Neural progenitor cell (in vitro differentiated cells): ENCODE data around the gene CD1E. TPM values are rescaled to one million over a fixed set of nuclear protein-coding genes. Genes with fewer than 3 reads are reported as not detected.

Source experiments
- DNase-seq: peaks from one replicate; pipeline ENCODE4 v3.0.0-alpha.2; 2016; ENCODE audit warnings: low spot score
- H2AFZ ChIP-seq: fragments of 200-600 bp; sonication (generic); replicated peaks from 2 replicates; pipeline ENCODE4 v1.6.1; 2016; ENCODE audit warnings: antibody characterized with exemption
- H3F3A ChIP-seq: fragments of 200-600 bp; sonication (generic); 2 replicates; pipeline ENCODE4 v1.6.1; 2016; ENCODE audit warnings: antibody characterized with exemption, low read depth
- H3K27ac ChIP-seq: fragments of 200-600 bp; sonication (generic); 2 replicates; pipeline ENCODE4 v1.5.1; 2016; ENCODE audit warnings: mild to moderate bottlenecking
- H3K27me3 ChIP-seq: fragments of 200-600 bp; sonication (generic); 2 replicates; pipeline ENCODE4 v1.6.1; 2016; ENCODE audit warnings: mild to moderate bottlenecking, moderate library complexity
- H3K36me3 ChIP-seq: fragments of 200-600 bp; sonication (generic); 2 replicates; pipeline ENCODE4 v1.5.1; 2016
- H3K4me1 ChIP-seq: fragments of 200-600 bp; sonication (generic); 2 replicates; pipeline ENCODE4 v1.6.1; 2016; ENCODE audit warnings: mixed run types
- H3K4me2 ChIP-seq: fragments of 200-600 bp; sonication (generic); 2 replicates; pipeline ENCODE4 v1.6.1; 2016
- H3K4me3 ChIP-seq: fragments of 200-600 bp; sonication (generic); 2 replicates; pipeline ENCODE4 v1.5.1; 2016
- H3K79me2 ChIP-seq: fragments of 200-600 bp; sonication (generic); 2 replicates; pipeline ENCODE4 v1.6.1; 2016; ENCODE audit warnings: low read depth
- H3K9ac ChIP-seq: fragments of 200-600 bp; sonication (generic); 2 replicates; pipeline ENCODE4 v1.6.1; 2016
- H3K9me3 ChIP-seq: fragments of 200-600 bp; sonication (generic); 2 replicates; pipeline ENCODE4 v1.5.1; 2016; ENCODE audit warnings: low read depth
- H4K20me1 ChIP-seq: fragments of 200-600 bp; sonication (generic); 2 replicates; pipeline ENCODE4 v1.6.1; 2016; ENCODE audit warnings: low read depth
- H3K27ac Mint-ChIP-seq: 3 replicates; pipeline ENCODE4 v1.8.0; 2021; ENCODE audit warnings: mixed read lengths
- H3K27me3 Mint-ChIP-seq: 2 replicates; pipeline ENCODE4 v1.8.0; 2022; ENCODE audit warnings: low read depth, mild to moderate bottlenecking, inconsistent platforms, moderate library complexity, mixed read lengths; ENCODE audit not compliant: insufficient read depth
- H3K36me3 Mint-ChIP-seq: 3 replicates; pipeline ENCODE4 v1.8.0; 2021; ENCODE audit warnings: mixed read lengths
- H3K4me1 Mint-ChIP-seq: 3 replicates; pipeline ENCODE4 v1.8.0; 2021; ENCODE audit warnings: mixed read lengths
- H3K4me3 Mint-ChIP-seq: 3 replicates; pipeline ENCODE4 v1.8.0; 2021; ENCODE audit warnings: mild to moderate bottlenecking, moderate library complexity, mixed read lengths
- H3K9me3 Mint-ChIP-seq: 3 replicates; pipeline ENCODE4 v1.8.0; 2020; ENCODE audit warnings: mixed read lengths
- EZH2 ChIP-seq: fragments of 200-600 bp; sonication (generic); IDR thresholded peaks from 2 replicates; pipeline ENCODE4 v1.6.1; 2017; ENCODE audit warnings: antibody characterized with exemption, mild to moderate bottlenecking, moderate library complexity
- EZH2phosphoT487 ChIP-seq: fragments of 200-600 bp; sonication (generic); IDR thresholded peaks from 2 replicates; pipeline ENCODE4 v1.6.1; 2017; ENCODE audit warnings: antibody characterized with exemption
- total RNA-seq: library from RNA; depleted of rRNA; stranded (reverse); fragments of >200 nt; gene quantifications from 2 replicates; pipeline ENCODE4 v1.2.3, GENCODE V29; 2015; ENCODE audit warnings: low replicate concordance
- TF ChIP-seq, protein P1 (sequence below): fragments of 200-600 bp; sonication (generic); IDR thresholded peaks from 2 replicates; pipeline ENCODE4 v1.5.1; 2017; ENCODE audit warnings: antibody characterized with exemption, mild to moderate bottlenecking

CD1E gene
- total RNA-seq, 1 donor from 2014 or later, result not detected

DNA sequence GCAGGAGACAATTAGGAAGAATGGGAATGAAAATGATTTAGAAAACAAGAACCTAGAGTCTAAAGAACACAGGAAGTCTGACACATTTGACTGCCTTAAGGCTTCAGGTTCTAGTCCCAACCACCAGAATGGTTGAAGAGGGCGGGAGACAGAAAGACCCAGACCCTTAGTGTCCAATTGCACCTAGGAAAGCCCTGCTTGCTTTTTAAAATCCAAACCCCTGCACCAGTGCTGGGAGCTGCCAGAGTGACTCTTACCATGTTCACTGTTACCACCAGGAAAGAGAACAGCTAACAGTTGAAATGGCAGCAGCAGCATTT is 22.6 kb upstream of the CD1E start:
- no peak overlapping the region for H3K4me3 Mint-ChIP-seq
- Histone ChIP-seq H3K27ac (no peak overlapping the region), H3K36me3 (no peaks in the 10 kb centered on the region), H3K9me3 (no peaks in the 10 kb centered on the region), H3K4me3 (no peak overlapping the region), H3K4me2 (no peak overlapping the region), H3K79me2 (no peaks in the 10 kb centered on the region), H3K27me3 (no peaks in the 10 kb centered on the region), H3F3A (no peaks in the 10 kb centered on the region), H3K9ac (no peak overlapping the region), H3K4me1 (no peaks in the 10 kb centered on the region), H2AFZ (peak overlapping the region; percentile 50), H4K20me1 (no peaks in the 10 kb centered on the region)
- H3K27ac Mint-ChIP-seq, result no peak overlapping the region
- no peak for TF ChIP-seq EZH2
- TF ChIP-seq EZH2phosphoT487, result no peak
- TF ChIP-seq, protein P1, sequence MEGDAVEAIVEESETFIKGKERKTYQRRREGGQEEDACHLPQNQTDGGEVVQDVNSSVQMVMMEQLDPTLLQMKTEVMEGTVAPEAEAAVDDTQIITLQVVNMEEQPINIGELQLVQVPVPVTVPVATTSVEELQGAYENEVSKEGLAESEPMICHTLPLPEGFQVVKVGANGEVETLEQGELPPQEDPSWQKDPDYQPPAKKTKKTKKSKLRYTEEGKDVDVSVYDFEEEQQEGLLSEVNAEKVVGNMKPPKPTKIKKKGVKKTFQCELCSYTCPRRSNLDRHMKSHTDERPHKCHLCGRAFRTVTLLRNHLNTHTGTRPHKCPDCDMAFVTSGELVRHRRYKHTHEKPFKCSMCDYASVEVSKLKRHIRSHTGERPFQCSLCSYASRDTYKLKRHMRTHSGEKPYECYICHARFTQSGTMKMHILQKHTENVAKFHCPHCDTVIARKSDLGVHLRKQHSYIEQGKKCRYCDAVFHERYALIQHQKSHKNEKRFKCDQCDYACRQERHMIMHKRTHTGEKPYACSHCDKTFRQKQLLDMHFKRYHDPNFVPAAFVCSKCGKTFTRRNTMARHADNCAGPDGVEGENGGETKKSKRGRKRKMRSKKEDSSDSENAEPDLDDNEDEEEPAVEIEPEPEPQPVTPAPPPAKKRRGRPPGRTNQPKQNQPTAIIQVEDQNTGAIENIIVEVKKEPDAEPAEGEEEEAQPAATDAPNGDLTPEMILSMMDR, result no peak
- no peaks in the 10 kb centered on the region for H3K9me3 Mint-ChIP-seq
- H3K27me3 Mint-ChIP-seq, result no peaks in the 10 kb centered on the region
- no peaks in the 10 kb centered on the region for H3K36me3 Mint-ChIP-seq
- DNase-seq, result no peak
- no peaks in the 10 kb centered on the region for H3K4me1 Mint-ChIP-seq

DNA sequence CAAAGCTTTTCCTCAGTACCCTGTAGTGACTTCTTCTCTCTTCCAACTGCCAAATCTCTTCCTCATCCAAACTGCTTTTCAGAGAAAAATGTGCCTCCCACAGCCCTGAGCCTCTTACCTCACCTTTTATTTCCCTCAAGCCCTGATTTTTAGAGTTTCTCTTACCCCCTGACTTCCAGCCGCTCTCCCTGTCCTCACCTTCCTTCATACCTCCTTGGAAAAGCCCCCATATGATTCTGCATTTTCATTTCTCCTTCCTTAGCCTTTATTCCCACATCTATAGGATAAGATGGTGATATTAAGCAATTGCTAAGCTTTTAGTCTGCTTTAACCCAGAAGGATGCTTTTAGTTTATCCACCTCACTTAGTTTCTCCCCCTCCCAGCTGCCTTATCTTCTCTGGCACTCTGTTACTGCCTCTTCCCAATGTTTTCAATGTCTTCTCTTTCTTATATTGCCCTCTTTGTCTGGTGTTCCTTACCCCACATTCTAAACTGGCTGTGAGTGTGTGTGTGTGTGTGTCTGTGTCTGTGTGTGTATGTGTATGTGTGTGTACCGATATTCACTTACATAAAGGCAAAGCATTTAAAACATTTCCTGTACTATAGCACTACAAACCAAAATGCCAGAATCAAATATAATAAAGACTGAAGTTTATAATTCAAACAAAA is 22.1 kb upstream of the CD1E start, which contains the start of gene CD1B:
CD1B (minus strand) TSS at position 51 of the 670 bp plus-strand sequence. CDS start 108 bp downstream, outside the sequence.
- no peaks in the 10 kb centered on the region for H3K9me3 Mint-ChIP-seq

DNA sequence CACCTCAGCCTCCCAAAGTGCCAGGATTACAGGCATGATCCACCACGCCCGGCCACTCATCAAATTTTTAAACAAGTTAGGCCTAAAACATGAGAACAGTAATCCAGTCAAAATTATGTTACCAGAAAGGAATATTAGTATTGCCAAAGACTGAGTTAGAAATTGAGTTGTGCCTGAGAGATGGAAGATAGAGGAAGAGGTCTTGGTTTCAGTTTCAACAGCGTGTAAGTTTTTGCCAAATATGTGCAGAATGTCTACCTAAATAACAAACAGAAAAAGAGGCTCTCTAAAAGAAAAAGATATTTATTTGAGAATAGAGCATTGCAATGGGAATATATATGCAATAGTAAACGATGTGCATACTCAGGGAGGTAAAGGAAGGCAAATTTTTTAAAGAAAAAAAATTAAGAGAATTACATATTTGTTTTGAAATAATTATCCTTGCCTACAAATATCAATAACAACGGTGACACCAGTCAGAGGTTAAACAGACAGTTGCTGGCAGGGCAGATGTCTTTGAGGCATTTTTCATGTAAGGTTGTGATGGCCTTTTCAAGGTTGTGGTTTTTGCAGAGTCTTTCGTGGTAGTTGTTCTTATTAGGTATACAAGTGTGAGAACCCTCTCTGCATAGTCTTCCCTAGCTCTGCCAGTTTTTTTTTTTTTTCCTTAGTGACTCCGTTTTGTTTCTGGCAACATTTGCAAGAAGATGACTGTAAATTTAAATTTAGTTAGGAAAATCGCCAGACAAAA is 20.1 kb upstream of the CD1E start:
- Histone ChIP-seq H3K4me2 (no peak overlapping the region), H3K27ac (no peak overlapping the region)
- TF ChIP-seq EZH2 (no peak), EZH2phosphoT487 (no peak)
- TF ChIP-seq, protein P1, result no peak

More for the DNA sequence above, 22.1 kb upstream of the CD1E start, which contains the start of gene CD1B:
- Mint-ChIP-seq H3K27me3 (no peaks in the 10 kb centered on the region), H3K4me1 (no peaks in the 10 kb centered on the region), H3K27ac (no peak within 1 kb of the TSS), H3K36me3 (no peaks in the 10 kb centered on the region), H3K4me3 (no peak within 1 kb of the TSS)
- Histone ChIP-seq H3K4me3 (no peak within 1 kb of the TSS), H2AFZ (peak within 1 kb of the TSS; percentile 50), H3K9ac (no peak within 1 kb of the TSS), H3K36me3 (no peaks in the 10 kb centered on the region), H3K27me3 (no peaks in the 10 kb centered on the region), H3K9me3 (no peaks in the 10 kb centered on the region), H3F3A (no peaks in the 10 kb centered on the region), H3K4me1 (no peaks in the 10 kb centered on the region), H3K4me2 (no peak within 1 kb of the TSS), H4K20me1 (no peaks in the 10 kb centered on the region), H3K79me2 (no peaks in the 10 kb centered on the region), H3K27ac (no peak within 1 kb of the TSS)
- no peak for DNase-seq
- TF ChIP-seq, protein P1, result no peak
- TF ChIP-seq EZH2 (no peak), EZH2phosphoT487 (no peak)

More for the DNA sequence above, 20.1 kb upstream of the CD1E start:
- H3K9me3 ChIP-seq, result no peaks in the 10 kb centered on the region
- Mint-ChIP-seq H3K27me3 (no peaks in the 10 kb centered on the region), H3K36me3 (no peaks in the 10 kb centered on the region), H3K4me1 (no peaks in the 10 kb centered on the region), H3K27ac (no peak overlapping the region), H3K4me3 (no peak overlapping the region), H3K9me3 (no peaks in the 10 kb centered on the region)
- H3K4me3 ChIP-seq, result no peak overlapping the region
- no peaks in the 10 kb centered on the region for H3K27me3 ChIP-seq
- H2AFZ ChIP-seq, result no peak overlapping the region
- DNase-seq, result no peak
- H3K36me3 ChIP-seq, result no peaks in the 10 kb centered on the region
- no peaks in the 10 kb centered on the region for H3F3A ChIP-seq
- H3K4me1 ChIP-seq, result no peaks in the 10 kb centered on the region
- H4K20me1 ChIP-seq, result no peaks in the 10 kb centered on the region
- no peaks in the 10 kb centered on the region for H3K79me2 ChIP-seq
- no peak overlapping the region for H3K9ac ChIP-seq
